GM18507 (cell line): ENCODE data around the gene TP73.
"Not testable (repeated sequence)": the region's sequence is repeated elsewhere in the genome, so short reads cannot be mapped to it uniquely, and the experiment has no call there.

Source experiments
- DNase-seq: peaks from one replicate; pipeline ENCODE4 v3.0.0; 2011; ENCODE audit warnings: low read depth; ENCODE audit not compliant: insufficient read length; ENCODE audit errors: extremely low spot score
- FAIRE-seq: peaks from 2 replicates; lab custom pipeline; 2011; peaks lifted over from hg19 to GRCh38; lab: Jason Lieb, UNC

Gene TP73

GRCh38 chr1:3714814-3715213, 62.5 kb downstream of the TP73 start:
- DNase-seq (no peak), FAIRE-seq (no peak)

GRCh38 chr1:3716351-3716750, 64.0 kb downstream of the TP73 start:
- DNase-seq (no peak), FAIRE-seq (no peak)

- FAIRE-seq (no peak), DNase-seq (no peak)
Observed at GRCh38 chr1:3717041-3717714, 64.9 kb downstream of the TP73 start.

GRCh38 chr1:3717715-3718601, 65.6 kb downstream of the TP73 start:
- DNase-seq (peak; percentile 42), FAIRE-seq (no peak)

- FAIRE-seq, result peak; percentile 57
Observed at GRCh38 chr1:3718764-3719163, 66.4 kb downstream of the TP73 start.

DNA sequence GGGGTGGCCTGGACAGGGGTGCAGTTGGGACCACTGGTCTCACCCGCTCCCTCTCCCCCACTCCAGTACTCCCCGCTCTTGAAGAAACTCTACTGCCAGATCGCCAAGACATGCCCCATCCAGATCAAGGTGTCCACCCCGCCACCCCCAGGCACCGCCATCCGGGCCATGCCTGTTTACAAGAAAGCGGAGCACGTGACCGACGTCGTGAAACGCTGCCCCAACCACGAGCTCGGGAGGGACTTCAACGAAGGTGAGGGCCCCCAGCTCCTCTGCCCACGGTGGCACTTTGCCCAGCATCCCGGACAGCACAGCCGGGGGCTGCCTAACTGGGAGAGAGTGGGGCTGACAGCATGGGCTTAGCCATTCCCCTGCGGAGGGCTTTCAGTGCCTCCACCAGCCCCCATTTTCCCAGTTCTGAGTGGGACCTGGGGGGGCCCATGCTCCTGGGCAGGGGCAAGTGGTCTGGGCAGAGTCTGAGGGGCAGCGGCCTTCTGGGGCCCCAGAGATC, 69.7 kb downstream of the TP73 start:
- no peak for DNase-seq
- no peak for FAIRE-seq

More at GRCh38 chr1:3718764-3719163, 66.4 kb downstream of the TP73 start:
- DNase-seq, result peak; percentile 36

- no peak for DNase-seq
- FAIRE-seq, result no peak
Observed at GRCh38 chr1:3722846-3723245, 70.5 kb downstream of the TP73 start.

DNA sequence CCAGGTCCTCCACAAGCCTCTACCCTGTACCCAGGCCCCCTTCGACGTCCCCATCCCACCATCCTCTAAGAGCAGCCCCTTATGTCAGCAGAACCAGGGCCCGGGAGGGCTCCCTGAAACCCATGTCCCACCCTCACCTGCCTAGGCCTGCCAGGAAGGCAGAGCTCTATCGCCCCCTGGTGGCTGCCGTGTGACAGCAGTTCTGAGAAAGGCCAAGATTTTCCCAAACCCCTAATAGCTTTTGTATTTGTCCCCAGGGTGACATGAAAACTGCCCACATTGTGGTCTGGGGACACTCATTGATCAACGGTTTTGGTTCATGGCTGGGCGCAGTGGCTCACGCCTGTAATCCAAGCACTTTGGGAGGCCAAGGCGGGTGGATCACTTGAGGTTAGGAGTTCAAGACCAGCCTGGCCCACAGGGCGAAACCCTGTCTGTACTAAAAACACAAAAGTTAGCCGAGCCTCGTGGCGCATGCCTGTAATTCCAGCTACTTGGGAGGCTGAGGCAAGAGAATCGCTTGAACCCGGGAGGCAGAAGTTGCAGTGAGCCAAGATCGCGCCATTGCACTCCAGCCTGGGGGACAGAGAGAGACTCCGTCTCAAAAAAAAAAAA, 72.2 kb downstream of the TP73 start:
- DNase-seq, result not testable (repeated sequence)
- peak; percentile 81 for FAIRE-seq

- DNase-seq (no peak), FAIRE-seq (no peak)
Observed at GRCh38 chr1:3725366-3725765, 73.0 kb downstream of the TP73 start.

GRCh38 chr1:3727042-3727824, 74.9 kb downstream of the TP73 start:
- no peak for DNase-seq
- no peak for FAIRE-seq

DNA sequence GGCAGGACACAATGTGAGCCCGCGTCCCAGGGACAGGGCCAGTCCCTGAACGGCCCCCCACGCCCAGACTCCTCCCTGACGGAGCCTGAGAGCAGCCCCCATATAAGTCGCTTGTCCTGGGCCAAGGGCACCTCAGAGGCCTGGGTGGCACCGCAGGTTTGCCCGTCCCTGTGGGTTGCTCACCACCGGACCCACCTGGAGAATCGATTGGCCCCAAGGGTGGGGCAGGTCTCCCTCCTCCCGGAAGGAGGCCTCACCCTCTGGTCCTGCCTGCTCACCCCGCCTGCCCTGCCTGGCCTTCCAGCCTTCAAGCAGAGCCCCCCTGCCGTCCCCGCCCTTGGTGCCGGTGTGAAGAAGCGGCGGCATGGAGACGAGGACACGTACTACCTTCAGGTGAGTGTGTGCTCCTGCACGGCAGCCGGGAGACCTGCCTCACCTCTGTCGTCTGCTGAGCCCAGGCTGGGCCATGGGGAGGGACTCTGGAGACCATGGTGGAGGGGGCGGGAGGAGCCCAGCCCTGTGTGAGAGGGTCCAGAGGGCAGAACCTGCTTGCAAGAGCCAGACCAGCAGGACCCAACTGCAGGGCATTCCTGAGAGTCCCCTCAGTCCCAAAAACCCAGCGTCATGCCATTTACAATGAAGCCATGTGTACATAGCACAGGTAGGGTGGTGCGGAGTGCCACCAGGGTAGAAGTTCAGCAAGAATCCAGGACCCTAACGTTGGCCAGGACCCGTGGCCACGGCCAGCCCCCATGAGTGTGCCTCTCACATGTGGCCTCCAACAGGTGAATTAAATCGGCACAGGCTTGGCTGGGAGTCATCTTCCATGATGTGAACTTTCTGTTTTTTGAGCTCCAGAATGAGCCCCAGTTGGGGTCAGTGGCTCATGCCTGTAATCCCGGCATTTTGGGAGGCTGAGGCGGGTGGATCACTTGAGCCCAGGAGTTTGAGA, 75.8 kb downstream of the TP73 start:
- DNase-seq (no peak), FAIRE-seq (no peak)

GRCh38 chr1:3729594-3730542, 77.6 kb downstream of the TP73 start:
- FAIRE-seq, result no peak

DNA sequence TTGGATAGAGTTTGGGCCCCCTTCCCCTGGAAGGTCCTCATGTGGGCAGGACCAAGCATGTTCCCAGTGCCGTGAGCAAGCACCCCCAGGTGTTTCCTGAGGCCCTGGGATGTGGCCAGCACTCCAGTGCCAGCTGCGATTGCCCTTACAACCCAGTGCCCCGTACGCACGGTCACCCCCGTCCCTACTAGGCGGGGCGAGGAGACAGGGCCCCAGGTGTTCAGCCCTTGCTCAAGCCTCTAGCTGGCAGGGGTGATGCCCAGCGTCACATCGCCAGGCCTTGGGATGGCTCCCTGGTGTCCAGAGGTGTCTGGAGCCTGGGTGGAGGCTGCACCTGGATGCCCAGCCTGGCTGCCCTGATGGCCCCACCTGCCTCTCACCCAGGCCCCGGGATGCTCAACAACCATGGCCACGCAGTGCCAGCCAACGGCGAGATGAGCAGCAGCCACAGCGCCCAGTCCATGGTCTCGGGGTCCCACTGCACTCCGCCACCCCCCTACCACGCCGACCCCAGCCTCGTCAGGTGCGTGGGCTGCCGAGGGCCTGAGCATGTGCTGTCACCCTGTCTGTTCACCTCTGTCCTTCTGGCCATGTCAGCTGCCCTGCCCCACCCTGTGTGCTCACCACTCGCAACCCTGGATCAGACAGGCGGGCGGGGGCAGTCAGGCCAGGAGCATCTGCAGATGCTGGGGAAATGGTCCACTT, 78.4 kb downstream of the TP73 start:
- DNase-seq (no peak), FAIRE-seq (no peak)

More at GRCh38 chr1:3729594-3730542, 77.6 kb downstream of the TP73 start:
- no peak for DNase-seq

GRCh38 chr1:3731583-3732433, 79.5 kb downstream of the TP73 start:
- DNase-seq (no peak), FAIRE-seq (no peak)

DNA sequence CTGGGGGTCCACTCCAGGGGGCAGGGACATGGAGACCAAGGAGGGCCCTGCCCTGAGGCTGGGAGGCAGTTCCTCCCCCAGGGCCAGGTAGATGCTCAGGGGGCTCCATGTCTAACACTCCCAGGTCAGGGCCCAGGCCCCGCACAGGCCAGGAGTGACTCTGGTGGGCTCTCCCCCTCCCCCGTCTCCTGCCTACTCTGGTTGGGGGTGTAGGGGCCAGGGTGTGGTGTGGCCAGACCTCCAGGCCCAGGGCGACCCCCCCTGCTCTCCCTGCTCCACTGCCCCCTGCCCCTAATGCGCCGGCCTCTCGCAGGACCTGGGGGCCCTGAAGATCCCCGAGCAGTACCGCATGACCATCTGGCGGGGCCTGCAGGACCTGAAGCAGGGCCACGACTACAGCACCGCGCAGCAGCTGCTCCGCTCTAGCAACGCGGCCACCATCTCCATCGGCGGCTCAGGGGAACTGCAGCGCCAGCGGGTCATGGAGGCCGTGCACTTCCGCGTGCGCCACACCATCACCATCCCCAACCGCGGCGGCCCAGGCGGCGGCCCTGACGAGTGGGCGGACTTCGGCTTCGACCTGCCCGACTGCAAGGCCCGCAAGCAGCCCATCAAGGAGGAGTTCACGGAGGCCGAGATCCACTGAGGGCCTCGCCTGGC, 80.2 kb downstream of the TP73 start:
- FAIRE-seq (no peak), DNase-seq (no peak)
